GM10847 (cell line): Measurements from ENCODE around the gene GSC.

Experiments
- POLR2A ChIP-seq: IDR thresholded peaks from 2 replicates; pipeline ENCODE4 v1.6.1; 2011; ENCODE audit not compliant: insufficient read length; ENCODE audit errors: extremely low read depth

GSC gene

GRCh38 chr14:94774344-94775090 lies 4.6 kb upstream of the GSC start:
- no peak for TF ChIP-seq POLR2A

GRCh38 chr14:94773655-94774343 lies 3.9 kb upstream of the GSC start:
- TF ChIP-seq POLR2A = no peak

- no peak for TF ChIP-seq POLR2A
Measured at GRCh38 chr14:94773061-94773648, 3.2 kb upstream of the GSC start.

DNA sequence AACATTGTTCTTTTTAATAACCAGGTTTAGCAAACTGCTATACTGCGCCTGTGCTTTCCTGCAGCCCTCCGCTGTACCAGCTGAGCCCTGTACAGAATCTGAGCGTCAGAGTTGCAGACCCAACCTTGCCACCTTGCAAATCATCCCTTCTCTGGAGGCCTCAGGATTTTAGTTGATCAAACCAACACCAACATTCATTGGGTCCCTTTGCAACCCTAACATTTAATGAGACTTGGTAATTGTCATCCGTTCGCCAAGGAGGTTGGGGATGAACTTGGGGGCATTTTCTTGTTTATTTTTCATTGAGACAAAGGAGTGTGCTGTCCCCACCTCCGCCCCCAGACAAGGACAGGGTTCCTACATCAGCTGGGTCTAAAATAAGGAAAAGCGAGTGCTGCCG lies 2.6 kb upstream of the GSC start:
- TF ChIP-seq POLR2A = no peak

DNA sequence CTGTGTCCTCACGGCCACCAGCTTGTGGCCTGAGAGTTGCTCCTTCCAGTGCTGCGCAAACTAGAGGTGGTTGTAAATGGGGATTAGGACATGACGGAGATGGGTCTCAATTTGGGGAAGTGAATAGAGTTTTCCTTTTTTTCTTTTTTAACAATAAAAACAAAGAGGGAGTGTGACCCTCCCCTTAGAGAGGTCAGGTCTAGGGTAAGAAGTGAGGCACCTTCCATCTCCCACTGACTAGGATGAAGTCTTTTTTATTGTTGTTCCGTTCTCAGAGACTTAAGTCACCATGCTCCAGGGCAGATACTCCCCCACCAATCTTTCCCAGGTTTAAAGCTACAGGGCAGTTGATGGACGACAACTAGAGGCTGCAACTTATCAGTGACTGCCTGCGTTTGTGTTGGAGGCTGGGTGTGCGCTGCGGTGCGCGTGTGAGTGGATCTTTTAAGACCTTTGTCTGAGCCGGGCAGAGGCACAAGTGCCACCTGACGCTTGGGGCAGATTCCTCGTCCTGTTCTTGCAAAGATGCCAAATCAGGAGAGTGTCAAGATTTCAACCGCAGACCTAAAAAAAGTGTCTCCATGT lies 2.1 kb upstream of the GSC start:
- no peak for TF ChIP-seq POLR2A

GRCh38 chr14:94771158-94771905 lies 1.4 kb upstream of the GSC start:
- no peak for TF ChIP-seq POLR2A

GRCh38 chr14:94770815-94771157 lies 873 bp upstream of the GSC start:
- no peak for TF ChIP-seq POLR2A

- TF ChIP-seq POLR2A = no peak
Measured at GRCh38 chr14:94770251-94770749, 387 bp upstream of the GSC start.

DNA sequence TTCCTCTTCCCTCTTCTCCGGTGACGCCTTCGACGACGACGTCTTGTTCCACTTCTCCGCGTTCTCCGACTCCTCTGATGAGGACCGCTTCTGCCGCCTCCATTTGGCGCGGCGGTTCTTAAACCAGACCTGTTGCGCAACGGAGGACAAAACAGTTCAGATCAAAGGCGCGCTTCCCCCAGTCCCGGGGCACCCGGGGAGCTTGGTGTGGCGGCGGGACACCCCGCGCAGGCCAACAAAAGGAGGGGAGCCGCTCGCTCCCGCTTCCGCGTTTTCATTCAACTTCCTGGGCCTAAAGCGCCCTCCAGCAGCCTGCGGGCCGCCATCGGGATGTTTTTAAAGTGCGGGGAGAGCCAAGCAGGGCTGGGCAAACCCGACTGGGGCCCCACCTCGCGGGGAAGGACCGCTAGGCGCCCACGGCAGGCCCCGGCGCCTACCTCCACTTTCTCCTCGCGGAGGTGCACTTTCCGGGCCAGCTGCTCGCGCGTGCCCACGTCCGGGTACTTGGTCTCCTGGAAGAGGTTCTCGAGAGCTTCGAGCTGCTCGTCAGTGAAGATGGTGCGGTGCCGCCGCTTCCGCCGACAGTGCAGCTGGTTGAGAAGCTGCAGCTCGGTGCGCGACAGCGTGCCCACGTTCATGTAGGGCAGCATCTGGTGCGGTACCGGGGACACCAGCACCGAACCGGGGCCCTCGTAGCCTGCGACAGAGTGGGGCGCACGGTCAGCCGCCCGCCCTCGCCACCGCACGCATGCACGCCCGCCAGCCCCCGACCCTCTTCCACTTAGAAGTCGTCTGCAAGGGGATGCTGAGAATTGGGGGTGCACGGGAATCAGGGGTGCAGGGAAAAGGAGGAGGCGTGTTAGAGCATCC lies 1.2 kb downstream of the GSC start:
- TF ChIP-seq POLR2A = no peak

- TF ChIP-seq POLR2A = no peak
Measured at GRCh38 chr14:94768141-94768520, 1.8 kb downstream of the GSC start.

GRCh38 chr14:94767321-94767878 lies 2.5 kb downstream of the GSC start:
- no peak for TF ChIP-seq POLR2A

DNA sequence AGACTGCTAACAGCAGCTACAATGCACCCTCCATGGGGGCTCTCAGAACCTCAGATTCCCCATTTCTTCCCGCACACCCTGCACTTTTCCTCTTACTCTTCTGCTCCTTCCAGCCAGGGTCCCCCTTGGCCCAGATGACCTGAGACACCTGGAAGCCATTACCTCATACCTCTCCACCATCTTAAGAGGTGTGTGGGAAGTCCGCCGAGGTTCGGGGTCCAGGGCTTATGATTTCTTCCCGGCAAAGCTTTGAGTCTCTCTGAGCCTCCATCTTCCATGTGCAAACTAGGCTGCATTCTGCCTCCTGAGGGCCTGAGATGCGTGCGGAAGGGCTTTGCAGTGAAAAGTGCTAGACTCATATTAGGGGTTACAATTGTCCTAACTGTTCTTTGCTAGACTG lies 5.3 kb downstream of the GSC start:
- no peak for TF ChIP-seq POLR2A

- no peak for TF ChIP-seq POLR2A
Measured at GRCh38 chr14:94762431-94762830, 7.5 kb downstream of the GSC start.

GRCh38 chr14:94761997-94762377 lies 7.9 kb downstream of the GSC start:
- TF ChIP-seq POLR2A = no peak
